Measurements from ENCODE around the gene LRRC53.

Gene LRRC53

GRCh38 chr1:74512170-74512915 lies at the start of gene LRRC53:
Gene LRRC53, minus strand, starts transcription at chr1:74512611. Its CDS starts 29,262 bp downstream, at chr1:74483349.
- no peak for DNase-seq

GRCh38 chr1:74549932-74550331 lies 37.5 kb upstream of the LRRC53 start:
- peak; percentile 42 for DNase-seq

GRCh38 chr1:74548961-74549750 lies 36.7 kb upstream of the LRRC53 start:
- DNase-seq: no peak

GRCh38 chr1:74545821-74546220 lies 33.4 kb upstream of the LRRC53 start:
- DNase-seq: no peak

- no peak for DNase-seq
Observed at GRCh38 chr1:74534241-74534640, 21.8 kb upstream of the LRRC53 start.

GRCh38 chr1:74531796-74532195 lies 19.4 kb upstream of the LRRC53 start:
- DNase-seq: no peak

- peak; percentile 36 for DNase-seq
Observed at GRCh38 chr1:74530892-74531291, 18.5 kb upstream of the LRRC53 start.

GRCh38 chr1:74528123-74528522 lies 15.7 kb upstream of the LRRC53 start:
- no peak for DNase-seq

GRCh38 chr1:74526708-74527107 lies 14.3 kb upstream of the LRRC53 start:
- no peak for DNase-seq

- no peak for DNase-seq
Observed at GRCh38 chr1:74523873-74524480, 11.6 kb upstream of the LRRC53 start.

- DNase-seq: no peak
Observed at GRCh38 chr1:74522148-74522547, 9.7 kb upstream of the LRRC53 start.

GRCh38 chr1:74517599-74518051 lies 5.2 kb upstream of the LRRC53 start:
- DNase-seq: no peak

GRCh38 chr1:74513411-74514300 lies 1.2 kb upstream of the LRRC53 start:
- no peak for DNase-seq

GRCh38 chr1:74508449-74508848 lies 4.0 kb downstream of the LRRC53 start:
- DNase-seq: no peak

GRCh38 chr1:74505928-74506710 lies 6.3 kb downstream of the LRRC53 start:
- no peak for DNase-seq

GRCh38 chr1:74504933-74505512 lies 7.4 kb downstream of the LRRC53 start:
- DNase-seq: no peak

- DNase-seq: peak; percentile 33
Observed at GRCh38 chr1:74504125-74504932, 8.1 kb downstream of the LRRC53 start.

GRCh38 chr1:74502858-74503257 lies 9.6 kb downstream of the LRRC53 start:
- no peak for DNase-seq

- DNase-seq: no peak
Observed at GRCh38 chr1:74502432-74502831, 10.0 kb downstream of the LRRC53 start.

GRCh38 chr1:74498901-74499300 lies 13.5 kb downstream of the LRRC53 start:
- no peak for DNase-seq

- DNase-seq: no peak
Observed at GRCh38 chr1:74496669-74497068, 15.7 kb downstream of the LRRC53 start.
